Left ventricle myocardium inferior (tissue), 1 donor: ENCODE data around the gene SPON1. TPM values are rescaled to one million over a fixed set of nuclear protein-coding genes. Genes with fewer than 3 reads are reported as not detected.

Experiments
- DNase-seq: peaks from one replicate; pipeline ENCODE4 v3.0.0-alpha.2; 2020
- H3K27ac ChIP-seq: fragments of 200-600 bp; replicated peaks from 2 replicates; pipeline ENCODE4 v1.8.0; 2021
- H3K27me3 ChIP-seq: fragments of 200-600 bp; 2 replicates; pipeline ENCODE4 v1.8.0; 2021; ENCODE audit warnings: low read depth
- H3K36me3 ChIP-seq: fragments of 200-600 bp; 2 replicates; pipeline ENCODE4 v1.8.0; 2021
- H3K4me1 ChIP-seq: fragments of 200-600 bp; 2 replicates; pipeline ENCODE4 v1.8.0; 2021
- H3K4me3 ChIP-seq: fragments of 200-600 bp; 2 replicates; pipeline ENCODE4 v1.8.0; 2021; ENCODE audit warnings: mild to moderate bottlenecking, moderate library complexity
- H3K9me3 ChIP-seq: fragments of 200-600 bp; replicated peaks from 2 replicates; pipeline ENCODE4 v1.8.0; 2021
- CTCF ChIP-seq: fragments of 200-600 bp; IDR thresholded peaks from 2 replicates; pipeline ENCODE4 v1.8.0; 2021; ENCODE audit warnings: antibody characterized with exemption, mild to moderate bottlenecking, borderline replicate concordance
- intact Hi-C: fragments of 100-400 bp; cut with micrococcal nuclease; formaldehyde crosslinking; loops from one replicate; pipeline ENCODE4 v1.11.0; 2022
- total RNA-seq: library from RNA; stranded (reverse); fragmentation: NEBNext Ultra II Directional; extraction: Animal tissue kit (Norgen Biotek cat#: 25700); gene quantifications from one replicate; pipeline ENCODE4 v1.2.1, GENCODE V29; 2021
- donor health status: DM: no; HTN: yes; CAD: no; lungs with severe emphysema.

Gene SPON1
- total RNA-seq, 1 donor from 2014 or later, result 9.4 TPM

GRCh38 chr11:14223636-14224288 is 261.2 kb downstream of the SPON1 start:
- no peak overlapping the region for H3K27ac ChIP-seq
- no peak overlapping the region for H3K4me3 ChIP-seq
- H3K36me3 ChIP-seq, result no peaks in the 10 kb centered on the region
- intact Hi-C loops, result no loop called here
- TF ChIP-seq CTCF, result no peak
- H3K9me3 ChIP-seq, result peaks cover 30% of the 10 kb centered on the region
- no peak for DNase-seq
- H3K4me1 ChIP-seq, result no peaks in the 10 kb centered on the region
- peaks cover 40% of the 10 kb centered on the region for H3K27me3 ChIP-seq

GRCh38 chr11:14224395-14224794 is 261.9 kb downstream of the SPON1 start:
- intact Hi-C loops, result no loop called here
- Histone ChIP-seq H3K27me3 (peaks cover 41% of the 10 kb centered on the region), H3K36me3 (no peaks in the 10 kb centered on the region), H3K27ac (no peak overlapping the region), H3K4me1 (no peaks in the 10 kb centered on the region), H3K9me3 (peaks cover 30% of the 10 kb centered on the region), H3K4me3 (no peak overlapping the region)
- TF ChIP-seq CTCF, result no peak
- no peak for DNase-seq

GRCh38 chr11:14225666-14226065 is 263.1 kb downstream of the SPON1 start:
- intact Hi-C loops, result no loop called here
- no peak overlapping the region for H3K4me3 ChIP-seq

GRCh38 chr11:14228356-14228755 is 265.8 kb downstream of the SPON1 start:
- DNase-seq, result no peak
- no peak for TF ChIP-seq CTCF

More at GRCh38 chr11:14225666-14226065, 263.1 kb downstream of the SPON1 start:
- Histone ChIP-seq H3K27me3 (peaks cover 52% of the 10 kb centered on the region), H3K27ac (no peak overlapping the region), H3K36me3 (no peaks in the 10 kb centered on the region), H3K9me3 (peaks cover 30% of the 10 kb centered on the region), H3K4me1 (no peaks in the 10 kb centered on the region)
- TF ChIP-seq CTCF, result no peak
- no peak for DNase-seq

GRCh38 chr11:14229472-14229871 is 266.9 kb downstream of the SPON1 start:
- Histone ChIP-seq H3K9me3 (peaks cover 30% of the 10 kb centered on the region), H3K27me3 (peaks cover 65% of the 10 kb centered on the region), H3K4me3 (no peak overlapping the region), H3K4me1 (no peaks in the 10 kb centered on the region), H3K36me3 (no peaks in the 10 kb centered on the region), H3K27ac (no peak overlapping the region)
- DNase-seq, result no peak
- TF ChIP-seq CTCF, result no peak
- intact Hi-C loops, result no loop called here

More at GRCh38 chr11:14228356-14228755, 265.8 kb downstream of the SPON1 start:
- Histone ChIP-seq H3K4me3 (no peak overlapping the region), H3K27ac (no peak overlapping the region), H3K36me3 (no peaks in the 10 kb centered on the region), H3K9me3 (peaks cover 30% of the 10 kb centered on the region), H3K4me1 (no peaks in the 10 kb centered on the region), H3K27me3 (peaks cover 66% of the 10 kb centered on the region)
- intact Hi-C loops, result no loop called here
